Measurements from ENCODE around the gene PKNOX2. TPM values are rescaled to one million over a fixed set of nuclear protein-coding genes. Genes with fewer than 3 reads are reported as not detected.
A peak's percentile ranks its signal among the peaks of the same experiment; 100 is the strongest.

The PKNOX2 gene
- total and polyA plus RNA-seq, 9 of the 15 experiments (the other 6 are each of a cell fraction or from before 2014, with no cell fraction given) = not detected

DNA sequence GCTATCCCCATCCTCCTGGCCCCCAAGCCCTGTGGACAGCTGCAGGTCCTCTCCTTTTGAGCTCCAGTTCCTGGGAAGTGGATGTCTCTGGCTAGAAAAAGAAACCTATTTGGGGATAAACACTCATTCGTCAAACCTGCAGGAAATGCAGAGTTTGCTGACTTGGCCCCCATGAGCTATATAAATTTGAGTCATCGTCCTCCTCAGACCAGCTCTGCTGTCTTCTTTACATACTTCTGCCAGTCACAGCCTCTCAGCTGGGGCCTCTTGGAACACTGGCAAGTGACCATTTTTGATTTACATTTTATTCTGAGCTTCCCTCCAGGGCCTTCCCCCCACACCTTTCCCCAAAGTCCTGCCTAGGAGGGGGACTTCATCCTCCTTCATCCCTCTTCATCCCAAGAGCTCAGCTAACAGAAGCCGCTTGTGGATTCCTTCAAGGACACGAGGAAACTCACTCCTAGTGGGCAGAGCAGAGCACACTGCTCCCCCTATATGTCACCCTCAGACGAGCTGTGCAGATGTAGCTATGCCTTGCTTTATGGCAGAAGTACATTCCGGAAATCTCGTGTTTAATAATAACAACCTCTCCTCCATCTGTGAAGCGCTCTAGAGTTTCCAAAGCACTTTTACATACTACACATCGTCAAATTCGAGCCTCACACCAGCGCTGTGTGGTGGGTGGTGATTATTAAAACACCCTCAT is 199.7 kb downstream of the PKNOX2 start:
- no peak overlapping the region for H3K4me2 ChIP-seq (ENCODE audit: insufficient read depth, low read length)
- H3K4me1 ChIP-seq (replicated peaks in 1 of 2; ENCODE audit: control insufficient read depth in 2 of 2, insufficient read depth in 2 of 2, low read length in 2 of 2) = no peaks in the 10 kb centered on the region
- H4K20me1 ChIP-seq (replicated peaks; ENCODE audit: control insufficient read depth, insufficient read depth, low read length) = no peaks in the 10 kb centered on the region
- peak; percentile 6 for FAIRE-seq
- H3K4me3 ChIP-seq = no peak overlapping the region
- no TSS peak for BruUV-seq (replicated peaks)
- H3K9ac ChIP-seq (ENCODE audit: insufficient read depth in 1 of 2, low read depth in 2 of 2, low read length in 2 of 2) = no peak overlapping the region
- no peak overlapping the region for H3K27ac ChIP-seq (ENCODE audit: extremely low read depth, low read depth, low read length)
- no peak for TF ChIP-seq LCOR (CRISPR knock-in tag; IDR thresholded peaks at IDR 0.05)
- TF ChIP-seq ZC3H8 (IDR thresholded peaks at IDR 0.05) = no peak
- TF ChIP-seq EP400 (IDR thresholded peaks at IDR 0.05) = no peak
- TF ChIP-seq NFYB (IDR thresholded peaks at IDR 0.05; ENCODE audit: extremely low read depth, insufficient read length) = no peak
- TF ChIP-seq, protein P1, sequence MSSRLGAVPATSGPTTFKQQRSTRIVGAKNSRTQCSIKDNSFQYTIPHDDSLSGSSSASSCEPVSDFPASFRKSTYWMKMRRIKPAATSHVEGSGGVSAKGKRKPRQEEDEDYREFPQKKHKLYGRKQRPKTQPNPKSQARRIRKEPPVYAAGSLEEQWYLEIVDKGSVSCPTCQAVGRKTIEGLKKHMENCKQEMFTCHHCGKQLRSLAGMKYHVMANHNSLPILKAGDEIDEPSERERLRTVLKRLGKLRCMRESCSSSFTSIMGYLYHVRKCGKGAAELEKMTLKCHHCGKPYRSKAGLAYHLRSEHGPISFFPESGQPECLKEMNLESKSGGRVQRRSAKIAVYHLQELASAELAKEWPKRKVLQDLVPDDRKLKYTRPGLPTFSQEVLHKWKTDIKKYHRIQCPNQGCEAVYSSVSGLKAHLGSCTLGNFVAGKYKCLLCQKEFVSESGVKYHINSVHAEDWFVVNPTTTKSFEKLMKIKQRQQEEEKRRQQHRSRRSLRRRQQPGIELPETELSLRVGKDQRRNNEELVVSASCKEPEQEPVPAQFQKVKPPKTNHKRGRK (tag; IDR thresholded peaks at IDR 0.05) = no peak
- no peak for TF ChIP-seq POLR2G (IDR thresholded peaks at IDR 0.05; ENCODE audit: low read depth, low read length)
- TF ChIP-seq PURB (CRISPR knock-in tag; IDR thresholded peaks at IDR 0.05; ENCODE audit: low read depth) = no peak
- TF ChIP-seq, protein P2, sequence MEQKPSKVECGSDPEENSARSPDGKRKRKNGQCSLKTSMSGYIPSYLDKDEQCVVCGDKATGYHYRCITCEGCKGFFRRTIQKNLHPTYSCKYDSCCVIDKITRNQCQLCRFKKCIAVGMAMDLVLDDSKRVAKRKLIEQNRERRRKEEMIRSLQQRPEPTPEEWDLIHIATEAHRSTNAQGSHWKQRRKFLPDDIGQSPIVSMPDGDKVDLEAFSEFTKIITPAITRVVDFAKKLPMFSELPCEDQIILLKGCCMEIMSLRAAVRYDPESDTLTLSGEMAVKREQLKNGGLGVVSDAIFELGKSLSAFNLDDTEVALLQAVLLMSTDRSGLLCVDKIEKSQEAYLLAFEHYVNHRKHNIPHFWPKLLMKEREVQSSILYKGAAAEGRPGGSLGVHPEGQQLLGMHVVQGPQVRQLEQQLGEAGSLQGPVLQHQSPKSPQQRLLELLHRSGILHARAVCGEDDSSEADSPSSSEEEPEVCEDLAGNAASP (IDR thresholded peaks at IDR 0.05) = no peak
- no peak for TF ChIP-seq SRSF3 (IDR thresholded peaks at IDR 0.05; ENCODE audit: insufficient read depth, low read length)
- TF ChIP-seq RNF2 (IDR thresholded peaks at IDR 0.05) = no peak
- no peak for TF ChIP-seq MEF2D (tag; conservative IDR thresholded peaks at IDR 0.05; ENCODE audit: low read depth)
- no peak for TF ChIP-seq BCL6 (CRISPR knock-in tag; IDR thresholded peaks at IDR 0.05)
- TF ChIP-seq CREB1 (IDR thresholded peaks at IDR 0.05) = no peak
- no peak for TF ChIP-seq CREB1 (CRISPR knock-in tag; IDR thresholded peaks at IDR 0.05)
- no peak for TF ChIP-seq HMGN3 (IDR thresholded peaks at IDR 0.05; ENCODE audit: borderline replicate concordance, extremely low read depth, insufficient read length, low read depth, low read length)
- TF ChIP-seq ARNT (IDR thresholded peaks at IDR 0.05) = no peak
- no peak for TF ChIP-seq FOXK2 (conservative IDR thresholded peaks at IDR 0.05 in 1 of 2, IDR thresholded peaks at IDR 0.05 in 1 of 2; ENCODE audit: low read depth in 2 of 2)
- TF ChIP-seq RBM14 (IDR thresholded peaks at IDR 0.05; ENCODE audit: borderline replicate concordance, insufficient read depth, low read depth, low read length) = no peak
- no peak for TF ChIP-seq MEIS2 (IDR thresholded peaks at IDR 0.05; ENCODE audit: partially characterized antibody)
- CTCF ChIA-PET (ENCODE audit: low intra/inter-chr PET ratio) = no interaction called here
- H3K9me1 ChIP-seq (ENCODE audit: control insufficient read depth, insufficient read depth, low read length) = no peaks in the 10 kb centered on the region
- WGBS (ENCODE audit: insufficient coverage, low coverage, missing lambda C conversion rate) = under 1% methylated on average over 11 of the region's 11 CpGs
- intact Hi-C loops (cut with micrococcal nuclease) (no loop called here), in situ Hi-C loops (cut with MboI) (no loop called here)
- H3K27me3 ChIP-seq (ENCODE audit: control insufficient read depth in 2 of 2, insufficient read depth in 2 of 2, low read length in 2 of 2) = peaks cover 8 to 57% of the 10 kb centered on the region in 2 experiments
- H3K79me2 ChIP-seq (ENCODE audit: control insufficient read depth, insufficient read depth, low read length) = no peaks in the 10 kb centered on the region
- no peak for DNase-seq (ENCODE audit: extremely low read depth in 1 of 4, low spot score in 3 of 4)
- ATAC-seq = peak; percentile 65
- H3K9me3 ChIP-seq (replicated peaks; ENCODE audit: control insufficient read depth, insufficient read depth, low read depth, low read length) = no peaks in the 10 kb centered on the region
- H3K36me3 ChIP-seq (ENCODE audit: control insufficient read depth, insufficient read depth, low read length) = no peaks in the 10 kb centered on the region
- POLR2A ChIA-PET = interaction anchor here (0.6 to 1.8 kb wide), 4 partner anchors 9 to 127 kb away, joined by 3 to 5 read pairs (median 3); no protein-coding TSS in a partner anchor
- H2AFZ ChIP-seq (ENCODE audit: low read depth, low read length) = no peak overlapping the region
